HCT116 (cell line): ENCODE measurements around the gene RCN2.

ENCODE experiments used
- CTCF ChIP-seq, 3 experiments: fragments of 200-600 bp in 1 of 3; sonication (generic) in 1 of 3; IDR thresholded peaks in 2 of 3; conservative IDR thresholded peaks in 1 of 3; 2 replicates each; pipeline ENCODE4 v1.5.1; 2012 to 2017; ENCODE audit warnings: low read depth in 2 of 3, low read length in 2 of 3, antibody characterized with exemption in 1 of 3, borderline replicate concordance in 1 of 3, control low read depth in 1 of 3, mild to moderate bottlenecking in 1 of 3, mixed read lengths in 1 of 3, mixed run types in 1 of 3, moderate library complexity in 1 of 3; ENCODE audit not compliant: insufficient read depth in 1 of 3
- ELF1 ChIP-seq: IDR thresholded peaks from 2 replicates; pipeline ENCODE4 v1.6.1; 2012; ENCODE audit warnings: low read depth, borderline replicate concordance
- EZH2 ChIP-seq: fragments of 200-600 bp; sonication (generic); IDR thresholded peaks from 2 replicates; pipeline ENCODE4 v1.6.1; 2017; ENCODE audit warnings: antibody characterized with exemption, mixed run types
- MAX ChIP-seq: IDR thresholded peaks from 2 replicates; pipeline ENCODE4 v1.6.1; 2012
- POLR2A ChIP-seq: IDR thresholded peaks from 2 replicates; pipeline ENCODE4 v1.7.0; 2011; ENCODE audit warnings: borderline replicate concordance; ENCODE audit not compliant: insufficient read depth, insufficient read length; ENCODE audit errors: extremely low read depth
- POLR2AphosphoS5 ChIP-seq: IDR thresholded peaks from 2 replicates; pipeline ENCODE4 v1.6.1; 2011; ENCODE audit warnings: mild to moderate bottlenecking, low read depth, low read length, moderate library complexity
- RAD21 ChIP-seq: IDR thresholded peaks from 2 replicates; pipeline ENCODE4 v1.6.1; 2012; ENCODE audit warnings: low read depth, mild to moderate bottlenecking
- REST ChIP-seq: IDR thresholded peaks from 2 replicates; pipeline ENCODE4 v1.6.1; 2012; ENCODE audit warnings: low read depth
- SP1 ChIP-seq: IDR thresholded peaks from 2 replicates; pipeline ENCODE4 v1.6.1; 2012; ENCODE audit warnings: low read depth
- TCF7L2 ChIP-seq: IDR thresholded peaks from 2 replicates; pipeline ENCODE4 v1.7.0; 2011; ENCODE audit warnings: borderline replicate concordance, inconsistent platforms; ENCODE audit not compliant: insufficient read depth, insufficient read length; ENCODE audit errors: extremely low read depth
- ZNF274 ChIP-seq: fragments of 200-500 bp; sonication (Bioruptor generic); IDR thresholded peaks from 2 replicates; pipeline ENCODE4 v1.6.1; 2014; ENCODE audit warnings: mild to moderate bottlenecking, low read depth, low read length, inconsistent platforms

GRCh38 chr15:76941636-76942035 is 10.1 kb downstream of the RCN2 start:
- no peak for TF ChIP-seq REST
- no peak for TF ChIP-seq EZH2
- TF ChIP-seq CTCF (IDR thresholded peaks at IDR 0.05 in 2 of 3, conservative IDR thresholded peaks at IDR 0.05 in 1 of 3; ENCODE audit: borderline replicate concordance in 1 of 3, insufficient read depth in 1 of 3, low read depth in 2 of 3, low read length in 2 of 3) = no peak
- TF ChIP-seq SP1 = no peak
- TF ChIP-seq POLR2A = no peak
- no peak for TF ChIP-seq ZNF274
- no peak for TF ChIP-seq ELF1
- TF ChIP-seq POLR2AphosphoS5 = no peak
- TF ChIP-seq MAX = no peak
- no peak for TF ChIP-seq TCF7L2
- no peak for TF ChIP-seq RAD21
